GM13976 (cell line): ENCODE data around the gene PRKAR1B.

Experiments used
- DNase-seq: peaks from one replicate; pipeline ENCODE4 v3.0.0; 2012; ENCODE audit warnings: low spot score
- in situ Hi-C: fragments of 300-500 bp; cut with MboI; formaldehyde crosslinking; loops from one replicate; pipeline ENCODE4 v1.12.0; 2022; ENCODE audit warnings: low sequenced_read_pairs, mixed read lengths, inconsistent platforms; ENCODE audit not compliant: unreplicated experiment
- TF ChIP-seq, protein P1 (sequence below): IDR thresholded peaks from 2 replicates; pipeline ENCODE4 v1.5.1; 2012; ENCODE audit warnings: borderline replicate concordance, mild to moderate bottlenecking; ENCODE audit not compliant: insufficient read depth; ENCODE audit errors: extremely low read depth, missing control alignments, control extremely low read depth

Gene PRKAR1B

DNA sequence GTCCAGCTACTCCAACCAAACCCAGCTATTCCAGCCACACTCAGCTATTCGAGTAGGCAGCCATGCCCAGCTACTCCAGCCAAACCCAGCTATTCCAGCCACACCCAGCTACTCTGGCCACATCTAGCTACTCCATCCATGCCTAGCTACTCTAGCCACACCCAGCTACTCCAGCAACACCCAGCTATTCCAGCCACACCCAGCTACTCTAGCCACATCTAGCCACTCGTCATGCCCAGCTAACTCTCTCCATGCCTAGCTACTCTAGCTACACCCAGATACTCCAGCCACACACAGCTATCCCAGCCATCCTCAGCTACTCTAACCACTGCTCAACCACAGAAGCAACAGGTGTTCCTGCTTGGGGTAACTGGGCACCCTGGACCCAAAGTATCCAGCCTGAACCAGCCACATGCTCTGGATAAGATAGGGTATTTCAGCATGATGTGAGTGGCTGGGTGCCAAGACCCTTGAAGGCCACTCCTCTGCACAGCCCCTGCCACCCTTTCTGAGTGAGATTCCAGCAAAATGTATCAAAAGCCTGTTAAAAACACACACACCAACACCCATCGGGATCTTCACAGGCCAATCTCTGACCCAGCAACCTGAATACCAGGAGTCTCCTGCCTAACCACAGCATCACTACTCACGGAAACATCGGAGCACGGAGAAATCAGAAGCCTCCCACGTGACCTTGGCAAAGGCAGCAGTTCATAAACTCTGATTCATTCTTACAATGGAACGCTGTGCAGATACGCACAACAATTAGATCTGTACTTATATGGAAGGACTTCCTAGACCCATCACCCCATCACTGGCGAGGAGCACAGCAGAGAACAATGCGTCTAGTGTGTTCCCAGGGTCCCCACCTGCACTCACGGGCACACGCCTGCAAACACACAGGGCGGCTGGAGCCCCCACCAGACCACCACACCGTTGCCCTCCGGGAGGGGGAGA is 52.3 kb downstream of the PRKAR1B start:
- TF ChIP-seq, protein P1, sequence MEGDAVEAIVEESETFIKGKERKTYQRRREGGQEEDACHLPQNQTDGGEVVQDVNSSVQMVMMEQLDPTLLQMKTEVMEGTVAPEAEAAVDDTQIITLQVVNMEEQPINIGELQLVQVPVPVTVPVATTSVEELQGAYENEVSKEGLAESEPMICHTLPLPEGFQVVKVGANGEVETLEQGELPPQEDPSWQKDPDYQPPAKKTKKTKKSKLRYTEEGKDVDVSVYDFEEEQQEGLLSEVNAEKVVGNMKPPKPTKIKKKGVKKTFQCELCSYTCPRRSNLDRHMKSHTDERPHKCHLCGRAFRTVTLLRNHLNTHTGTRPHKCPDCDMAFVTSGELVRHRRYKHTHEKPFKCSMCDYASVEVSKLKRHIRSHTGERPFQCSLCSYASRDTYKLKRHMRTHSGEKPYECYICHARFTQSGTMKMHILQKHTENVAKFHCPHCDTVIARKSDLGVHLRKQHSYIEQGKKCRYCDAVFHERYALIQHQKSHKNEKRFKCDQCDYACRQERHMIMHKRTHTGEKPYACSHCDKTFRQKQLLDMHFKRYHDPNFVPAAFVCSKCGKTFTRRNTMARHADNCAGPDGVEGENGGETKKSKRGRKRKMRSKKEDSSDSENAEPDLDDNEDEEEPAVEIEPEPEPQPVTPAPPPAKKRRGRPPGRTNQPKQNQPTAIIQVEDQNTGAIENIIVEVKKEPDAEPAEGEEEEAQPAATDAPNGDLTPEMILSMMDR, result no peak
- in situ Hi-C loops, result no loop called here
- no peak for DNase-seq

DNA sequence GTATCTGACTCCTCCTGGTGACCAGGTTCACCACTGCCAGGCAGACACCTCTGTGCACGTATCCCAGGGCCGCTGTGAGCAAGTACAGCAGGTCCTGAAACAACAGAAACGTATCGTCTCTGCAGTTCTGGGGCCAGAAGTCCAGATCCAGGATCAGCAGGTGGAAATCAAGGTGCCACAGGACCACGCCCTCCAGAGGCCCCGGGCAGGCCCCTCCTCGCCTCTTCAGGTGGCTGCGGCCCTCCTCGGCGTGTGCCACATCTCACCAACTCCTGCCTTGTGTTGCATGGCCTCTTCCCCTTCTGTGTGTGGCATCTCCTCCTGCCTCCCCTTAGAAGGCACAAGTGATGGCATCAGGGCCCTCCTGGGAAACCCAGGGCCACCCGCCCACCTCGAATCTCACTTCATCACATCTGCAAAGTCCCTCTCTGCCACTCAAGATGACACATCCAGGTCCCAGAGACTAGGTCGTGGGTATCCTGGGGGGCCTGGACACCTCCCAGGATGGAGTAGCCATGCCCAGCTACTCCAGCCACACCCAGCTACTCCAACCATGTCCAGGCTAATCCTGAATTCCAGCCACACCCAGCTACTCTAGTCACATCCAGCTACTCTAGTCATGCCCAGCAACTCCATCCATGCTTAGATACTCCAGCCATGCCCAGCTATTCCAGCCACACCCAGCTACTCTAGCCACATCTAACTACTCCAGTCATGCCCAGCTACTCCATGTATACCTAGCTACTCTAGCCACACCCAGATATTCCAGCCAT is 53.2 kb downstream of the PRKAR1B start:
- TF ChIP-seq, protein P1, result no peak
- no peak for DNase-seq
- in situ Hi-C loops, result no loop called here

DNA sequence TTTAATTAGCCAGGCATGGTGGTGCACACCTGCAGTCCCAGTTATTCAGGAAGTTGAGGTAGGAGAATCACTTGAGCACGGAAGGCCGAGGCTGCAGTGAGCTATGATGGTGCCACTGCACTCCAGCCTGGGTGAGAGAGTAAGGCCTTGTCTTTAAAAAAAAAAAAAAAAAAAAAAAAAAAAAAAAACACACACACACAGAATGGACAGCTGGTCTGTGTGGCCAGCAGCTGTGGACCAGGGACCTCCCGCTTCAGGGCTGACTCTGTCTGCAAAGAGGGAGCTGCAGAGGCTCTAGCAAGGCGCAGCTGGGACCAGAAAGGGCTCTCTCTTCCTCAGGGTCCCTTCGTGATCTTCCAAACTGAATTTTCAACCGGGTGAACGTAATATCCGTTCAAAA is 54.2 kb downstream of the PRKAR1B start:
- no peak for DNase-seq
- in situ Hi-C loops, result no loop called here
- TF ChIP-seq, protein P1, result no peak

DNA sequence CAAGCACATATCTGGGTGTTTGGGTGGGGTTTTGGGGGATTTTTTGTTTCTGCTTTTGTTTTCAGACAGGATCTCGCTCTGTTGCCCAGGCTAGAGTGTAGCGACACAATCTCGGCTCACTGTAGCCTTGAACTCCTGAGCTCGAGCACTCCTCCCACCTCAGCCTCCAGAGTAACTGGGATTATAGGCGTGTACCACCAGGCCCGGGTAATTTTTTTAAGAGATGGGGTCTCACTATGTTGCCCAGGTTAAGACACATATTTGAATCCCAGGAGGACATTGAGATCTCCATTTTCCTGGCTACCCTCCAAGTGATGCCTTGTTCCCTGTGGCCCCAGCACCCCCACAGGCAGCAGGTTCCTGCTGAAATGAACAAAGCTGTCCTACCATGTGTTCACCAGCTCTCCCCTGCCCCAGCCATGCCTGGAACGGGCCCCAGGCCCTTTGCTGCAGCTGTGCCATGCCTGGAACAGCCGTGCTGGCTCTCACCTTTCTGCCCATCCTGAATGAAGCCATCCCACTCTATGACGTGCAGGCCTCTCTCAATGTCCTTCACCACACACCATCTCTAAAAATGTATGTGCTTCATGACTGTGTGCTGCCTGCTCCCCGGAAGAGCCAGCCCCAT is 55.6 kb downstream of the PRKAR1B start:
- TF ChIP-seq, protein P1, result no peak
- DNase-seq, result no peak
- in situ Hi-C loops, result no loop called here

DNA sequence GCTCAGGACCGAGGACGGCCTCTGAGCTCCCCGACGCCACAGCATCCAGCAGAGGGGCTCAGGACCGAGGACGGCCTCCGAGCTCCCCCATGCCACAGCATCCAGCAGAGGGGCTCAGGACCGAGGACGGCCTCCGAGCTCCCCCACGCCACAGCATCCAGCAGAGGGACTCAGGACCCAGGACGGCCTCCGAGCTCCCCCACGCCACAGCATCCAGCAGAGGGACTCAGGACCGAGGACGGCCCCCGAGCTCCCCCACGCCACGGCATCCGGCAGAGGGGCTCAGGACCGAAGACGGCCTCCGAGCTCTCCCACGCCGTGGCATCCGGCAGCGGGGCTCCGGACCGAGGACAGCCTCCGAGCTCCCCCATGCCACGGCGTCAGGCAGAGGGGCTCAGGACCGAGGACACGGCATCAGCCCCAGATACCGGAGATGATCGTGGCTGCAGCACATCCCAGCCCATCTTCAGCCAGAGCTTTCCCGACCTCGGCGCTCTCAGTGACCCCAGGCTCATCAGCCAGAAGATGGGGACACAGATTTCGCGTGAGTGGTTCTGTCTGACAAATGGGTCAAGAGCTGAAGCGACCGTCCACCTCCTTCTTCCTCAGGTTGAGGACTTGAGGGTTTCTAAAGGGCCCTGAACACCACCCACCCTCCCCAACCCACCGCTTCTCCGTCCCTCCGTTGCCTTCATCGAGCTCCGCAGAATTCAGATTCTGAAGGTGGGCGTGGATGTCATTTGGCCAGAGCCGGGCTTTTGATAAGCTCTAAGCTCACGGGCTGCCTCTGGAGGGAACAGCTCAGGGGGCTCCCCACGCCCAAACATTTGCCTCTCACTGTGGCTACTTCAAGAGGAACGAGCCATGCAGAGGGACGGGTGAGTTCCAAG is 56.3 kb downstream of the PRKAR1B start:
- in situ Hi-C loops, result no loop called here
- no peak for DNase-seq
- TF ChIP-seq, protein P1, result no peak

DNA sequence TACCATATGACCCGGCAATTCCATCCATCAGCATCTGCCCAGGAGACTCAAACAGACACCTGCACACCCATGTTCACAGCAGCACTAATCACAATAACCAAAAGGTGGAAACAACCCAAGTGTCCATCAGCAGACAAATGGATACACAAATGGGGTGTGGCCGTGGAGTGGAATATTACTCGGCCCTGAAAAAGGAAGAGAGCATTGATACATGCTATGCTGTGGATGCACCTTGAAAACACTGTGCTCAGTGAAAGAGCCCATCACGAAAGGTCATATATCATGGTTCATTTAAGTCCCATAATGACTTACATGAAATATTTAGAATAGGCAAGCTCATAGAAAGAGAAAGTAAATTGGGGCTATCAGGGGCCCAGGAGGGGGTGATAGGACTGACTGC is 58.1 kb downstream of the PRKAR1B start:
- DNase-seq, result no peak
- TF ChIP-seq, protein P1, result no peak
- in situ Hi-C loops, result no loop called here
